AG04449 (cell line): ENCODE results near the gene IGFL2.
"Not testable (repeated sequence)": the region's sequence is repeated elsewhere in the genome, so short reads cannot be mapped to it uniquely, and the experiment has no call there.

ENCODE experiments used
- CTCF ChIA-PET: fragments of 350-600 bp; formaldehyde crosslinking; extraction: SDS; loops from one replicate; lab custom pipeline; 2021; ENCODE audit warnings: antibody characterized with exemption; lab: Yijun Ruan, JAX
- POLR2A ChIA-PET: fragments of 400-600, 350-600 bp; formaldehyde crosslinking; extraction: SDS; loops from one replicate; lab custom pipeline; 2020; ENCODE audit warnings: antibody characterized with exemption, inconsistent platforms; lab: Yijun Ruan, JAX
- DNase-seq: peaks from one replicate; pipeline ENCODE4 v3.0.0-alpha.2; 2010; ENCODE audit warnings: low read depth, low spot score
- H3K4me3 ChIP-seq: 2 replicates; pipeline ENCODE4 v1.5.1; 2011; ENCODE audit warnings: low read depth, mild to moderate bottlenecking, control low read depth, low read length
- CTCF ChIP-seq: IDR thresholded peaks from one replicate; pipeline ENCODE4 v1.5.1; 2011; ENCODE audit warnings: mild to moderate bottlenecking, moderate library complexity, low read length, control low read depth, inconsistent platforms; ENCODE audit not compliant: insufficient read depth; ENCODE audit errors: missing control alignments

IGFL2 gene

DNA sequence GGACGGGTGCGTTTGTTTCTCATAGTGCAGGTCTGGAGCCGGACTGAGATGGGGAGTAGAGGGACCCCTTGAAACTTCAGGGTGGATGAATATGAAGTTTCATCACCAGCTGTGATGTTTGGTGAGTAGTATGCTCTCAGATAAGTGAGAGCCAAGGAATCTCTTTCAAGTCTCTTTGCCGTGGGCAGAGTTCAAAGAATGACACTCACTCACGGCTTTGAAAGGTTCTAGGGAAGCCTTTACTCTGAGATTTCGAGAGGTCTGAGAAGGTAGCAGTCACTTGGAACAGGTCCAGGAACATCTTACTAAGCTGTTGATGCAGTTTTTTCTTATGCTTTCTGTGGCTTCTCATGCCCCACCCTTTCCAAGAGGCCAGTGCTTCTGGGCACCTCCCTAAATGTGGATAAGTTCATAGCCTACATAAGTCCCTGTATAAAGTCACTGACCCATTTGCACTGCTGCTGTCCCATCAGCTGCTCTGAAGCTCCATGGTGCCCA is at the start of gene IGFL2:
IGFL2 (plus strand) TSS at position 448 of the 498 bp plus-strand sequence; CDS start at position 489, 41 bp downstream.
- no peak for TF ChIP-seq CTCF
- ChIA-PET POLR2A (no interaction called here), CTCF (no interaction called here)
- no peak for DNase-seq
- H3K4me3 ChIP-seq, result no peak within 1 kb of the TSS

GRCh38 chr19:46100344-46100743 is 47.7 kb upstream of the IGFL2 start:
- DNase-seq, result no peak
- ChIA-PET CTCF (interaction anchor here (3.1 kb wide), 1 partner anchor 22 kb away, joined by 14 read pairs; no protein-coding TSS in a partner anchor), POLR2A (no interaction called here)
- no peak overlapping the region for H3K4me3 ChIP-seq
- no peak for TF ChIP-seq CTCF

DNA sequence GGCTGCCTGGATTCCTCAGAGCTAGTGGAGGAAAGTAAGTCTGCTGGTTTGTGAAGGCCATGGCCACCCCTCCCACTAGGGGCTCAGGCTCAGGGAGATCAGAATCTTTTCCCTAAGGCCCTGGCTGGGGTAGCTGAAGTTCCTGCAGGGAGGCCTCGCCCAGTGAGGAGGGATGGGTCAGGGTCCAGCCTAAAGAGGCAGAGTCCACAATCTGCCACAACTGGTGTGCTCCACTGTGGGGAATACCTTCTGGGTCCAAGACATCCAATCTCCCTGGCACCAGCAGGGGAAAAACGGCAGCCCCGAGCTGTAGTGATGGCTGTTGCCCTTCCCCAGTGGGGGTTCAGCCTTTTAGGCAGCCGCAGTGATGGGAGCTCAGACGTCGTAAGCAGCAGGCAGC is 46.7 kb upstream of the IGFL2 start:
- POLR2A ChIA-PET, result interaction anchor here (0.6 kb wide), 1 partner anchor 238 kb away, joined by 3 read pairs; no protein-coding TSS in a partner anchor

GRCh38 chr19:46102333-46102732 is 45.7 kb upstream of the IGFL2 start:
- CTCF ChIA-PET, result interaction anchor here (1.2 to 3.1 kb wide), 2 partner anchors 20 to 24 kb away, joined by 8 to 14 read pairs; no protein-coding TSS in a partner anchor
- H3K4me3 ChIP-seq, POLR2A ChIA-PET, DNase-seq: not testable (repeated sequence)

More for the DNA sequence above, 46.7 kb upstream of the IGFL2 start:
- DNase-seq, result no peak
- no peak for TF ChIP-seq CTCF
- no peak overlapping the region for H3K4me3 ChIP-seq
- CTCF ChIA-PET, result interaction anchor here (1.2 to 3.1 kb wide), 2 partner anchors 19 to 23 kb away, joined by 8 to 14 read pairs; no protein-coding TSS in a partner anchor

DNA sequence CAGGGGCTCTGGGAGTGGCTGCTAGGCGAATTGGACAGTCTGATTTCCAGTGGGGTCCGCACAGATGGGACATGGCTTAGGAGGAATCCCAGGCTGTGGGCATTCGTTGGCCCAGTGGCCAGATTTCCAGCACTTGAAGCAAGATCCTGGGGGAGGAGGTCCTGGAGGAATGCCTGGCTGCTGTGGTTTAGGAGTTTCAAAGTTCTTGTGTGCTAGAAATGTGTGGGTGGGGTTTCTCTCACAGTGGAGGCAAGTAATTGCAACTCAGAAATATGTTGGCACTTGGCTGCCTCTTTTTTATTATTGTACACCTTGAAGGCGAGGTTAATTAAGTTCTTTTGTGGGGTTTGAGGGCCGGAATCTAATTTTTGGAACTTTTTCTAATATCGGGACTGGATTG is 40.7 kb upstream of the IGFL2 start:
- POLR2A ChIA-PET, result no interaction called here
- TF ChIP-seq CTCF, result no peak
- H3K4me3 ChIP-seq, result no peak overlapping the region
- CTCF ChIA-PET, result no interaction called here
- DNase-seq, result no peak

- CTCF ChIA-PET, result no interaction called here
- no peak overlapping the region for H3K4me3 ChIP-seq
- POLR2A ChIA-PET, result no interaction called here
- no peak for TF ChIP-seq CTCF
- DNase-seq, result no peak
Observed at GRCh38 chr19:46109876-46110275, 38.2 kb upstream of the IGFL2 start.

DNA sequence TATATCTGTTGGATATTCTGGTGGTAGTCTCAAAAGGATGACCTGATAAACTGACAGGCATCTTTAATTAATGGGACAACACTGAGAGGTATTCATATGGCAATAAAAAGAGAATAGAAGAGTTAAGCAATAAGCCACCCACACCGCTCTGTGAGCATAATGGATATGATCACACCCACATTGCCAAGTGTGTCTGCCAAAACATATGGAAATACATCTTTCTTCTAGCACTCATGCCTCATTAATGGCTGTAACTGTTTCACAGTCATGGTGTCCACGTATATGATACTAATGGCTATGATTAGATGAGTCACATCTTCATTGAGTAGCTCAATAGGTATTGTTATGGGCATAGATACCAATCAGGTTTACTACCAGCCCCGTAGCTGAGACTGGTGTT is 36.7 kb upstream of the IGFL2 start:
- CTCF ChIA-PET, result interaction anchor here (0.8 to 1.5 kb wide), 2 partner anchors 34 to 83 kb away, joined by 3 to 6 read pairs; no protein-coding TSS in a partner anchor
- no peak overlapping the region for H3K4me3 ChIP-seq
- POLR2A ChIA-PET, result no interaction called here
- no peak for DNase-seq
- TF ChIP-seq CTCF, result no peak
